ENCODE measurements around the gene SLC15A5.

The SLC15A5 gene

GRCh38 chr12:16175840-16176239, 101.6 kb downstream of the SLC15A5 start:
- peak; percentile 63 for DNase-seq (ENCODE audit: low read depth)

DNA sequence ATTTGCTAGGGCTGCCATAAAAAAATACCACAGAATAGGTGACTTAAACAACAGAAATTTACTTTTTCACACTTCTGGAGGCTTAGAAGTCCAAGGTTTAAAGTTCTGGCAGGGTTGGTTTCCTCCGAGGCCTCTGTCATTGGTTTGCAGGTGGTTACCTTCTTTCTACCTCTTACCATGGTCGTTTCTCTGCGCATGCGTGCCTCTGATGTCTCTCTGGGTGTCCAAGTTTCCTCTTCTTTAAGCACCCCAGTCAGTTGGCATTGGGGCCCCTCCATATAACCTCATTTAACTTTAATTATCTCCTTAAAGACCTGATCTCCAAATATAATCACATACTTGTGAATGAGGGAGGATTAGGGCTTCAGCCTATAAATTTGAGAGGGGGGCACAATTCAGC, 103.2 kb downstream of the SLC15A5 start:
- no peak for DNase-seq (ENCODE audit: low read depth)

DNA sequence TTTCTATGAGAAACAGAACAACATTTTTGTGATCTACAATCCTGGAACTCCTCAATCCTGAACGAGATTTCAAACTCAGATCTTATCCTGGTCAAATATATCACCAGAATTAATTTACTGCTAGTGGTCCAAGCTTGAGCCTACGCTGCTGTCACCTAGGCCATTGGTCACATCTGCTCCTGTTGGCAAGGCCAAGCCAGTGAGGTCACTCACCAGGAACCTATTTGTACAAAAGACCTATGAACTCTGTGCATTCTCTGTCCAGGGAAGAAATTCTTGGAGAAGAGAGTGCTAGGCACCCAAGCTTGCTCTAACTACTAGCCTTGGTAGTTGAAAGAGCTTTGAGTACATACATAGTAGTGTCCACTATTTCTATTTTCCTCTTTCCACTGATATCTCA, 106.1 kb downstream of the SLC15A5 start:
- no peak for DNase-seq (ENCODE audit: low read depth)

- no peak for DNase-seq (ENCODE audit: low read depth)
Measured at GRCh38 chr12:16168078-16168477, 109.4 kb downstream of the SLC15A5 start.

- no peak for DNase-seq (ENCODE audit: low read depth)
Measured at GRCh38 chr12:16166563-16167470, 110.7 kb downstream of the SLC15A5 start.

DNA sequence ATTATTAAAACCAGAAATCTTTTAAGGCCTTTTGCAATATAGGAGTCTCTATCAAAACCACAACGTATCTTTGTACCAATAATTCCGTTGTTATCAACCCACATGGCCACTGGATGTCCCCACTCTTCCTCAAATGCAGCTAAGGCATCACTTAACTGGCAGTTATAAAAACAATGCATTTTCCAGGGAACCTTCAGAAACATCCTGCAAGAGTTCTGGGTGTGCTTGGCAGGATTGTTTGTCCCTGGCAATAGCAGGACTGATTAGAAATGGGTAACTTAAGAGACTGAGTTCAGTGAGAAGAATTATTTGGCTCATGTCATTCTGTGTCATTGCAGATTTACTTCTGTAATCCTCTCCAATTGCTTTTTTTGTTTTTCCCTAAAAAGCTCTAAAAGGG, 112.0 kb downstream of the SLC15A5 start:
- DNase-seq (ENCODE audit: low read depth): peak; percentile 55

- peak; percentile 66 for DNase-seq (ENCODE audit: low read depth)
Measured at GRCh38 chr12:16163901-16164300, 113.6 kb downstream of the SLC15A5 start.

- DNase-seq (ENCODE audit: low read depth): no peak
Measured at GRCh38 chr12:16163146-16163545, 114.3 kb downstream of the SLC15A5 start.

- DNase-seq (ENCODE audit: low read depth): no peak
Measured at GRCh38 chr12:16159571-16159970, 117.9 kb downstream of the SLC15A5 start.

DNA sequence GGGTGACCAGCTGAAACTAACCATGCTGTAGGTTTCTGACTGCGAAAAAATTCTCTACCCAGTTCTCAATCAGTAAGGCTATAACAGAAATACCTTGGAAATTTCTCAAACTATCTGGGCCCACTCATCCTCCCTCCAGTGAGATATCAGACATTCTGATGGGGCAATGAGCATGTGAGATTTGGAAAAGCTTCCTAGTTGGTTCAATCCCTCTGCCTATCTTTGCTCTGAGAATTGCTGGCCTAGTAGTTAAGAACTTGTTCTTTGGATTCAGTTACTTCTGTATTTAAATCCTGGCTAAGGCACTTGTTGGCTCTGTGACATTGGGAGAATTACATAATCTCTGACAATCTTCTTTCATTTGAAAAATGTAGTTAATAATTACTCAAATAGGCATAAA, 119.4 kb downstream of the SLC15A5 start:
- no peak for DNase-seq (ENCODE audit: low read depth)

DNA sequence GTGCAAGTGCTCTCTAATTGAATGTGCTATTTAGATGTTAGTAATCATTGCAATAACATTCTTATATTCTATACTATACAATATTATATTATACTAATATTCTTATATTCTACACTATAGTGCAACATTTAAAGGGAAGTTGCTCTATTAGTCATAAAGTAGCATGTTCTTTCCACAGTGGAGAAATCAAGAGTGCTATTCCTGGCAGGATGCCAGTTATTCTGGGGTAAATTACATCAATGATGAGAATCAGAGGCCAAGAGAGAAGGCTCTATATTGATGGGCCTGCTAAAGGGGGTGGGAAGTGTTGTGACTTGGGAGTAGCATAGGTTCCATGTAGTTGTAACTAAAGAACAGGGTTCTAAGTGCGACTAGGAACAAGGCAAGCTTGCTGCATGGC, 121.5 kb downstream of the SLC15A5 start:
- no peak for DNase-seq (ENCODE audit: low read depth)

DNA sequence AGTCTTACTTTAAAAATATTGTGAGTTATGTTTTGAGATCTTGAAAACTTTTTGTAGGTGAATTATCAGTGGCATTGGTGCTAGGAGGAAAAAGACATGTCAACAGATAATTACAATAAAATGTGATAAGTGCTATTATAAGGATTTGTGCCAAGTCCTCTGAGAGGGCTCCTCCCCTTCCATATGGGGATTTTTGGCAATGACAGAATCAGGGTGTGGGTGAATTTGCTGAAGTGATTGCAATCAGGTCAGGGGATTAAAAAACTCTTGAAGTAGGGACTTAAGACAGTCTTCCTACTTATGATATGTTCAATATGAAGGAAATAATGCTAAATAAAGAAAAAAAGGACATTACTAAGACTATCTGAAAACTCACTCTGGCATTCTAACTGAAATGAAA, 122.5 kb downstream of the SLC15A5 start:
- no peak for DNase-seq (ENCODE audit: low read depth)

GRCh38 chr12:16152885-16153673, 124.4 kb downstream of the SLC15A5 start:
- DNase-seq (ENCODE audit: low read depth): no peak

- no peak for DNase-seq (ENCODE audit: low read depth)
Measured at GRCh38 chr12:16150276-16150675, 127.2 kb downstream of the SLC15A5 start.

GRCh38 chr12:16148938-16149337, 128.5 kb downstream of the SLC15A5 start:
- no peak for DNase-seq (ENCODE audit: low read depth)

Measured in amniotic epithelial cell (primary cell).